OCI-LY7 (cell line): ENCODE results near the gene ZFHX3. TPM values are rescaled to one million over a fixed set of nuclear protein-coding genes. Genes with fewer than 3 reads are reported as not detected.
"Not testable (repeated sequence)": the region's sequence is repeated elsewhere in the genome, so short reads cannot be mapped to it uniquely, and the experiment has no call there.

Source experiments
- BruUV-seq: library from RNA; stranded (reverse); fragments of 400-500 nt; replicated peaks from 2 replicates; lab custom pipeline; 2021; lab: Mats Ljungman, UMichigan
- CTCF ChIA-PET: fragments of 300-600 bp; sonication (Branson Sonifier 250); formaldehyde crosslinking; loops from one replicate; lab custom pipeline; 2022; ENCODE audit warnings: antibody characterized with exemption; ENCODE audit not compliant: unreplicated experiment; lab: Charles Lee
- POLR2A ChIA-PET: fragments of 300-600 bp; sonication (Branson Sonifier 250); formaldehyde crosslinking; loops from one replicate; lab custom pipeline; 2022; ENCODE audit warnings: antibody characterized with exemption; lab: Charles Lee
- DNase-seq: peaks from one replicate; pipeline ENCODE4 v3.0.0-alpha.2; 2015; ENCODE audit warnings: low spot score
- H2AFZ ChIP-seq: fragments of 200-600 bp; sonication (generic), shearing (Covaris generic); 2 replicates; pipeline ENCODE4 v1.6.1; 2014; ENCODE audit warnings: mild to moderate bottlenecking, antibody characterized with exemption, low read length, moderate library complexity
- H3K27ac ChIP-seq: fragments of 200-600 bp; sonication (generic); 2 replicates; pipeline ENCODE4 v1.5.1; 2014; ENCODE audit warnings: mixed run types, low read depth, mild to moderate bottlenecking, moderate library complexity, low read length, inconsistent platforms; ENCODE audit not compliant: poor library complexity, severe bottlenecking
- H3K36me3 ChIP-seq: fragments of 200-600 bp; sonication (generic); 2 replicates; pipeline ENCODE4 v1.6.1; 2014; ENCODE audit warnings: mild to moderate bottlenecking, antibody characterized with exemption, low read length, moderate library complexity, mixed read lengths; ENCODE audit not compliant: insufficient read depth
- H3K4me1 ChIP-seq: fragments of 200-600 bp; sonication (generic); 2 replicates; pipeline ENCODE4 v1.5.1; 2014; ENCODE audit warnings: mild to moderate bottlenecking, low read length; ENCODE audit not compliant: insufficient read depth, poor library complexity, severe bottlenecking
- H3K4me2 ChIP-seq: fragments of 200-600 bp; sonication (generic); 2 replicates; pipeline ENCODE4 v1.6.1; 2014; ENCODE audit warnings: mild to moderate bottlenecking, low read length
- H3K4me3 ChIP-seq: fragments of 200-600 bp; sonication (generic); 2 replicates; pipeline ENCODE4 v1.5.1; 2014; ENCODE audit warnings: mild to moderate bottlenecking, low read depth, low read length; ENCODE audit not compliant: poor library complexity, severe bottlenecking
- H3K79me2 ChIP-seq: fragments of 200-600 bp; sonication (generic); 2 replicates; pipeline ENCODE4 v1.6.1; 2016; ENCODE audit warnings: low read depth, mild to moderate bottlenecking, low read length, moderate library complexity, mixed read lengths; ENCODE audit not compliant: insufficient read depth
- H3K9me2 ChIP-seq: fragments of 200-600 bp; sonication (generic); 2 replicates; pipeline ENCODE4 v1.6.1; 2016; ENCODE audit warnings: mild to moderate bottlenecking, low read length, mixed read lengths; ENCODE audit not compliant: insufficient read depth
- H3K9me3 ChIP-seq: fragments of 200-600 bp; sonication (generic); 2 replicates; pipeline ENCODE4 v1.6.1; 2014; ENCODE audit warnings: mild to moderate bottlenecking, mixed run types, low read length, mixed read lengths
- H4K20me1 ChIP-seq: fragments of 200-600 bp; sonication (generic); 2 replicates; pipeline ENCODE4 v1.6.1; 2014; ENCODE audit warnings: mild to moderate bottlenecking, antibody characterized with exemption, low read length, moderate library complexity, mixed read lengths; ENCODE audit not compliant: insufficient read depth
- EZH2phosphoT487 ChIP-seq: fragments of 200-600 bp; sonication (generic); IDR thresholded peaks from 2 replicates; pipeline ENCODE4 v1.6.1; 2018; ENCODE audit warnings: low read depth, borderline replicate concordance, mild to moderate bottlenecking, mixed run types, antibody characterized with exemption, low read length, moderate library complexity, mixed read lengths
- intact Hi-C: fragments of 100-400 bp; cut with micrococcal nuclease; formaldehyde crosslinking; loops from one replicate; pipeline ENCODE4 v1.10.0; 2022; ENCODE audit not compliant: unreplicated experiment
- total RNA-seq, 2 experiments: library from RNA; depleted of rRNA in 1 of 2; stranded (reverse); fragments of >200 nt in 1 of 2; shearing (Covaris generic) in 1 of 2; gene quantifications; 2 replicates each; pipeline ENCODE4 v1.2.3, GENCODE V29; 2014 to 2022
- TF ChIP-seq, protein P1 (sequence below): fragments of 200-600 bp; sonication (generic); conservative IDR thresholded peaks from 2 replicates; pipeline ENCODE4 v1.5.1; 2014; ENCODE audit warnings: mild to moderate bottlenecking, antibody characterized with exemption, low read length, moderate library complexity, mixed read lengths

Gene ZFHX3
- total RNA-seq, 2 experiments from 2014 or later = 1.3 to 6.2 TPM

DNA sequence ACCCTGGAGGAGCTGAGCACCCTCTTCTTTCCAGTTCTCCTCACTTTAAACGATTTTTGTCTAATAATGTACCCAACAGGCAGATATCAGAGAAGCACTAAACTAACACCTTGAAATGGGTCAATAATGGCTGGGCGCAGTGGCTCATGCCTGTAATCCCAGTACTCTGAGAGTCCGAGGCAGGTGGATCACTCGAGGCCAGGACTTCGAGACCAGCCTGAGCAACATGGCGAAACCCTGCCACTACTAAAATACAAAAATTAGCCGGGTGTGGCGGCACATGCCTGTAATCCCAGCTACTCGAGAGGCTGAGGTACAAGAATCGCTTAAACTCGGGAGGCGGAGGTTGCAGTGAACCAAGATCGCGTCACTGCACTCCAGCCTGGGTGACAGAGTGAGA lies 57.4 kb downstream of the ZFHX3 start:
- no peaks in the 10 kb centered on the region for H3K9me3 ChIP-seq
- no peak overlapping the region for H3K27ac ChIP-seq
- no peaks in the 10 kb centered on the region for H3K4me1 ChIP-seq
- H3K9me2 ChIP-seq = no peaks in the 10 kb centered on the region
- no peak overlapping the region for H3K4me2 ChIP-seq
- ChIA-PET CTCF (no interaction called here), POLR2A (no interaction called here)
- no peaks in the 10 kb centered on the region for H3K36me3 ChIP-seq
- H4K20me1 ChIP-seq = no peaks in the 10 kb centered on the region
- DNase-seq = no peak
- intact Hi-C loops = no loop called here
- no TSS peak for BruUV-seq
- no peaks in the 10 kb centered on the region for H3K79me2 ChIP-seq
- TF ChIP-seq, protein P1, sequence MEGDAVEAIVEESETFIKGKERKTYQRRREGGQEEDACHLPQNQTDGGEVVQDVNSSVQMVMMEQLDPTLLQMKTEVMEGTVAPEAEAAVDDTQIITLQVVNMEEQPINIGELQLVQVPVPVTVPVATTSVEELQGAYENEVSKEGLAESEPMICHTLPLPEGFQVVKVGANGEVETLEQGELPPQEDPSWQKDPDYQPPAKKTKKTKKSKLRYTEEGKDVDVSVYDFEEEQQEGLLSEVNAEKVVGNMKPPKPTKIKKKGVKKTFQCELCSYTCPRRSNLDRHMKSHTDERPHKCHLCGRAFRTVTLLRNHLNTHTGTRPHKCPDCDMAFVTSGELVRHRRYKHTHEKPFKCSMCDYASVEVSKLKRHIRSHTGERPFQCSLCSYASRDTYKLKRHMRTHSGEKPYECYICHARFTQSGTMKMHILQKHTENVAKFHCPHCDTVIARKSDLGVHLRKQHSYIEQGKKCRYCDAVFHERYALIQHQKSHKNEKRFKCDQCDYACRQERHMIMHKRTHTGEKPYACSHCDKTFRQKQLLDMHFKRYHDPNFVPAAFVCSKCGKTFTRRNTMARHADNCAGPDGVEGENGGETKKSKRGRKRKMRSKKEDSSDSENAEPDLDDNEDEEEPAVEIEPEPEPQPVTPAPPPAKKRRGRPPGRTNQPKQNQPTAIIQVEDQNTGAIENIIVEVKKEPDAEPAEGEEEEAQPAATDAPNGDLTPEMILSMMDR = no peak
- no peak for TF ChIP-seq EZH2phosphoT487
- H2AFZ ChIP-seq = no peak overlapping the region
- H3K4me3 ChIP-seq = no peak overlapping the region

DNA sequence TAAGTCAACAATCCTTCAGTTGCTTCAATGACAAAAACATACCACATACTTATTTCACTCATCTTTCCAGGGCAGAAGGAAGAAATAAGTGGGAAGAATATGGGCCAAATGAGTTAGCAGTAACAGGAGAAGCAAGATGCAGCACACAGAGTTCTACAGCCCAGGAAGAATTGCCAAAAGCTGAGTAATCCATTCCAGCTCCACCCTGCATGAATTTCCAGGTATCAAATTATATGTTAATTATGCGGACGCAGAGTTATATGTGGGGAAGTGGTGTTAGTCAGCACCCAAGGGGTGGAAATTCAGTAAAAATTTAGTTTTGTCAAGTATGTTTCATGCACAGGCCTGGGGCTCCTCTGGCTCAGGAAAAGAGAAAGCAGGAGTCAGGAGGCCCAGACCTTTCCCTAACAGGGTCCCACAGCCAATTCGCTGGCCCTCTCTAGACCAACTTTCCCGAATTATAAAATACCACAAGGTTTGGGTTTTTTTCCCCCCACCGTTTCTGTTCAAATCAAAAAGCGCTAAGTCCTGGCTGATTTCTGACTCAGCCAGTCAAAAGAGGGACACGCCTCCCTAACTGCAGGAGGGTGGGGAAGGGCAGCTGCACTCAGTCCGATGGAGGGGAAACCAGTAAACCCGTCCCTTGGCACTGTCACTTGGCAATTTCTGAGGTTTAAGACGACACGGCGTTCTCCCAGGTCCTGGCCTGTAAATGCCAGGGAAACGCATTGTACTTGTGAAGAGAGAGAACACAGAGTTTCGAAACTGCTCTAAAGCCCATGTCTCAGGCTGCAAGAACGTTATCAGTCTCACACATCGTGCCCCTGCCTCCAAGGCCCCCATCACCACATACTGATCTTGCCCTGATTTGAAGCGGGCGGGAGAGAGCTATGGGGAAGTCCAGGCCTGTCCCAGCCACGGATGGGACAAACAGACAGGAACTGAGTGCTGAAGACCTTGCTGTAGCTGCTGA lies 58.1 kb downstream of the ZFHX3 start:
- Histone ChIP-seq H3K9me3 (no peaks in the 10 kb centered on the region), H3K4me3 (no peak overlapping the region), H3K4me2 (no peak overlapping the region), H3K9me2 (no peaks in the 10 kb centered on the region), H3K27ac (no peak overlapping the region), H3K4me1 (no peaks in the 10 kb centered on the region), H3K36me3 (no peaks in the 10 kb centered on the region), H4K20me1 (no peaks in the 10 kb centered on the region), H3K79me2 (no peaks in the 10 kb centered on the region), H2AFZ (no peak overlapping the region)
- POLR2A ChIA-PET = no interaction called here
- TF ChIP-seq, protein P1 = no peak
- TF ChIP-seq EZH2phosphoT487 = no peak
- BruUV-seq = no TSS peak
- intact Hi-C loops = no loop called here
- CTCF ChIA-PET = no interaction called here
- no peak for DNase-seq

DNA sequence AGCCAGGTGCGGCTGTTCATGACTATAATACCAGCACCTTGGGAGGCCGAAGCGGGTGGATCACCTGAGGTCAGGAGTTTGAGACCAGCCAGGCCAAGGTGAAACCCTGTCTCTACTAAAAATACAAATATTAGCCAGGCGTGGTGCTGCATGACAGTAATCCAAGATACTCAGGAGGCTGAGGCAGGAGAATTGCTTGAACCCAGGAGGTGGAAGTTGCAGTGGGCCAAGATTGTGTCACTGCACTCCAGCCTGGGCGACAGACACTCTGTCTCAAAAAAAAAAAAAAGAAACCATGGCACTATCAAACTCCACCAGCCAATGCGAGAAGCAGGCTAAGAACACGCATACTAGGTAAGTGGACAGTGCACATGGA lies 58.7 kb downstream of the ZFHX3 start:
- BruUV-seq, H3K9me2 ChIP-seq, H4K20me1 ChIP-seq, DNase-seq, H3K27ac ChIP-seq, intact Hi-C loops, H3K4me2 ChIP-seq, CTCF ChIA-PET, H3K79me2 ChIP-seq, H3K36me3 ChIP-seq, H3K4me1 ChIP-seq, POLR2A ChIA-PET, H3K4me3 ChIP-seq, H2AFZ ChIP-seq, H3K9me3 ChIP-seq: not testable (repeated sequence)
